HG02642 (cell line): ENCODE data around the gene CMC4.
A peak's percentile ranks its signal among the peaks of the same experiment; 100 is the strongest.

ENCODE experiments used
- ATAC-seq: cut with Tn5 transposase; IDR thresholded peaks from one replicate; pipeline ENCODE4 v1.9.1; 2021; ENCODE audit warnings: mild to moderate bottlenecking; ENCODE audit not compliant: unreplicated experiment, poor library complexity

CMC4 gene, protein sequence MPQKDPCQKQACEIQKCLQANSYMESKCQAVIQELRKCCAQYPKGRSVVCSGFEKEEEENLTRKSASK

DNA sequence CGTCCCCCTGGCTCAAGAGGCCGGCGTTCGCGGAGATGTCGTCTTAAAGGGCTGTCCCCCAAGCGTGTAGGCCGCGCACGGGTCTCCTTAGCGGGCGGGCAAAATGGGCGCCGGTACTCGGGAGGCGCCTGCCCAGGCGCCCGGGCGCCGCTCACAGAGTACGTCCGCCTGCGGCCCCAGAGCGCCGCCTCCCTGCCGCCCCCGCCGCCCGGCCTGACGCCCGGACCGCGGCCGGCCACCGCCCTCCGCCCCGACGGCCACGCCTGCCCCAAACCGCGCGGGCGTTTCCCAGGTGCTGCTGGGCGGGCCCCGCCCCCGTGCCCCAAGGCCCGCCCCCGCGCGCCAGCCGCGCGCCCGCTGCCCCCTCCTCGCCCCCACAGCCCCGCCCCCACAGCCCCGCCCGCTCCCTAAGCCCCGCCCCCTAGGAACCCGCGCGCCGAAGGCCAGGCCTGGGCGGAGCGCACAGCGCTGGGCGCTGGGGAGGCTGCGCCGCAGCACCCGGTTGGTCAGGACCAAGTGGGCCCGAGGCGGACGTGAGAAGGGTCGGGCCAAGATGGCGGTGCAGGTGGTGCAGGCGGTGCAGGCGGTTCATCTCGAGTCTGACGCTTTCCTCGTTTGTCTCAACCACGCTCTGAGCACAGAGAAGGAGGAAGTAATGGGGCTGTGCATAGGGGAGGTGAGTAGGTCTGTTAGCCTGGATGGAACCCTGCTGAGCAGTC lies at the start of gene CMC4, which contains the start of the genes BRCC3 and MTCP1:
CMC4 (minus strand) TSS at position 162 of the 719 bp plus-strand sequence. CDS start 7,113 bp downstream, outside the sequence.
BRCC3 (plus strand) TSS at position 534 of the 719 bp plus-strand sequence; CDS start at position 554, 20 bp downstream.
MTCP1 (minus strand) TSS at position 162 of the 719 bp plus-strand sequence. CDS start 5,126 bp downstream, outside the sequence.
- peak; percentile 92 for ATAC-seq

- no peak for ATAC-seq
Measured at GRCh38 chrX:155115174-155115819, 44.4 kb upstream of the CMC4 start.

GRCh38 chrX:155113097-155113496 lies 42.2 kb upstream of the CMC4 start:
- no peak for ATAC-seq

DNA sequence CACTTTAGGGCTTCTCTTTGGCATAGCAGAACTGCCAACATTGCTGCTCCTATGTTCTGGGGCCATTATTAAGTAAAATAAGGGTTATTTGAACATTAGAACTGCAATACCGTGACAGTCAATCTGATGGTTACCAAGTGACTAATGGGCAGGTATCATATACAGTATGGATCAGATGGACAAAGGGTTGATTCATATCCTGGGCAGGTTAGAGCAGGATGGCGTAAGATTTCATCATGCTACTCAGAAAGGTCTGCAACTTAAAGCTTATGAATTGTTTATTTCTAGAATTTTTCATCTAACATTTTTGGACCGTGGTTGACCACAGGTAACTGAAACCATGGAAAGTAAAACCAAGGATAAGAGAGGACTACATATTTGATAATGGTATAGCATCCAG lies 41.2 kb upstream of the CMC4 start:
- ATAC-seq = no peak

- ATAC-seq = no peak
Measured at GRCh38 chrX:155108427-155108826, 37.5 kb upstream of the CMC4 start.

DNA sequence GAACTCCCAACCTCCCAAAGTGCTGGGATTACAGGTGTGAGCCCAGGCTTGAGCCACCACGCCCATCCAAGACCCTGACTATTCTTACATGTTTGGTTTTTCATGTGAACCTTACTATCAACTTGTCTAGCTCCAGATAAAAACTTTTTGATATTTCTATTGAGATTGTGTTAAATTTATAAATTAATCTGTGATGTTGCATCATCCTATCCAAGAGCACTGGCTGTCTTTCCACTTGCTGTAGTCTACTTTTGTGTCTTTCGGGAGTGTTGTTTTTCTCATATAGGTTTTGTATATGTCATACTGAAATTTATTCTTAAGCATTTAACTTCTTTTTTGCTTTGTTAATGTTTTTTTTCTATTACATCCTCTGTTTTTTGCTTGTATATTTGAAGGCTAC lies 35.0 kb upstream of the CMC4 start:
- no peak for ATAC-seq

DNA sequence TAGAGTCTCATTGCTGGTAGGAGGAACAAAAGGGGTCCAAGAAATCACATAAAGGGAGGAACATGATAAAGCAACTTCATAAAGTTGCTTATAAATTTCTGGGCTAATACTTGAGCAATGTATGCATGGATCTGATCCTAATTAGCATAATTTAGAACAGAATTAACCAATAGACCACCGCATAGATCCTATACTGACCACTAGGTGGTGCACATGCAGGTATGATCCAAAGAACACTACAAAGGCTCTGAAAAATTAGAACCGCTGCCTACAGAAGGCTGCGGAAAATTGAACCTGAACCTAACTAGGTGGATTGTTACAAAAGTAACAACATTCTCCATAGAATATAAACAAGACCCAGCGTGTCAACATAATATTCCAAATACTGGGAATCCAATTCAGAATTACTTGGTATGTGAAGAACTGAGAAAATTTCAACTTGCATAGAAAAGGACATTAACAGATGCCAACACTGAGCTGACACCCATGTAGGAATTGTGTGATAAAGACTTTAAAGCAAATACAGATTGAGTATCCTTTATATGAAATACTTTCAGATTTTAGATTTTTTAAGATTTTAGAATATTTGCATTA lies 23.6 kb upstream of the CMC4 start:
- no peak for ATAC-seq

GRCh38 chrX:155086961-155087735 lies 16.2 kb upstream of the CMC4 start:
- ATAC-seq = no peak

DNA sequence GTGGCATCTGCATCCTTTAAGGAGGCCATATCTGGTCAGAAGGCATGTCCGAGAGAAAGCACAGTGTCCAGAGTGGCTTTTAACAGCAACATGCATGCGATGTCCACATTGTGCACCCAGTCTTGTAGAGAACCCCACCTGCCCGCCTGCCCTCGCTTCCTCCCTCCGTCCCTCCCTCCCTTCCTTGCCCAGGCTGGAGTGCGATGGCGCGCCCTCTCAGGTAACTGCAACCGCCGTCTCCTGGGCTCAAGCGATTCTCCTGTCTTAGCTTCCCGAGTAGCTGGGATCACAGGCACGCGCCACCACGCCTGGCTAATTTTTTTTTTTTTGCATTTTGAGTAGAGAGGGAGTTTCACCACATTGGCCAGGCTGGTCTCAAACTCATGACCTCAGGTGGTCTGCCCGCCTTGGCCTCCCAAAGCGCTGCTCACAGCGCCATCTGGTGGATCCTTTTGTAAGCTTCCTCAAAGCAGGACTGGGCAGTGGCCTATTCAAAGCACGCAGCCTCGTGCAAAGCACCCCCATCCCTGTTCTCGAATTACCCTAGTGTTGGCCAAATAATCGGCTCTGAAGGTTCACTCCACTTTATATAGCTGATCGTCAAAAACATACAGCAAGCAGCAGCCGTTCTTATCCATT lies 15.4 kb upstream of the CMC4 start:
- ATAC-seq = no peak

DNA sequence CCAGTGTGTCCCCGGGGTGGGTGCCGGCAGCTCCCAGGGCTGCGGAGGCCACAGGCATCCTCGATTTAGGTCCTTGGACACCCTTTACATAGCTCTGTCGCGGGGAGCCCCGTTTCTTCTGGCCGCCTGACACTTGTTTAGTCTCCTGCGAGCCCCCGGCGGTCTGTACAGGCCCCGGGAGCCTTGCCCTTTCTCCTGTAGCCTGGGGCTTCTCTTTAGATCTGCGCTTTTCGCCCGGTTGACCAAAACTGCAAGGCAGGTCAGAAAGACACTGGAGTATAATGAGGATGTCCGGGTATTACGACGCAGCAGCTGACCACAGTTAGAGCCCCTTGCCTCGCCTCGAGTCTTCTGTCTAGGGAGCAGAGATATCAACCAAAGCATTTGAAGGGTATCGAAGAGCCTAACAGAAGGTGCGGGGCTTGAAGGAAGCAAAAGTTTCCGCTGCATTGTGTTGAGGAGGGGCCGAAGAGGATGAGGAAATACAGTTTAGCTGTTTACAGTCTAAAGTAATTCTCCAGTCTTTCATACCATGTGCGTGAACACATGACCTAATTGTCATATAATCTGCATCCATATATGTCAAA lies 851 bp upstream of the CMC4 start:
- ATAC-seq = peak; percentile 16

GRCh38 chrX:155070663-155070974 lies 317 bp downstream of the CMC4 start:
- ATAC-seq = peak; percentile 27

DNA sequence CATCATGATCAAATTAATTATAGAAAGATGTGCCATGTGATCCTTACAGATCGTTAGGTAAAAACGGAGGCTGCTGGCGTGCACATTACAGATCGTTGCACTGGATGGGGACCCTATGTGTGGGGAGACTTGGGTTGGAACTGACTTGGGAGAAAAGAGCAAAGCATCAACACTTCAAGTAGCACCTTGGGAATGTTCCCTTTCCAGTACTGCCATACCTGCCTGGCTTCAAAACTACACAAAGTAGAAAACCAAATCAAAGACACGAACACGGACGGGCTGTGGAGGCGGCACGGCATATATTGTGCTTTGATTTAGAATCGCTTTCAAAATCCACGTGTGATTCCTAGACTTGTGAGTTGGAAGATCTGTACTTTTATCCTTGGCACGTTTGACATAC lies 898 bp downstream of the CMC4 start:
- no peak for ATAC-seq

DNA sequence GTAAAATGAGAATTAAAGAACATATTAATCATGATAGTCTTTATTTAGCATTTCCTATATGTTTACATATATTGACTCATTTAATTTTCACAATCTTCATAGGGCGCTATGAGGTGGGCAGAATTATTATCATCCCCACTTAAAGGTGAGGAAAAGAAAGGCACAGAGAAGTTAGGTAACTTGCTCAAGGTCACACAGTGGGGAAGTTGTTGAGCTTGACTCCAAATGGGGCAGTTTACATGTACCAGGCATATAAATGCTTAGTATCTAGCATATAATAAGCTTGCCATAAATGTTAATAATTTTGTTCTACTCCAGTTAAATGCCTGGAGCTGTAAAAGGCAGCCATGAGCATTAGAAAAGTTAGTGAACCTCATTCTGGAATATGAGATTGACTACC lies 1.5 kb downstream of the CMC4 start:
- no peak for ATAC-seq

DNA sequence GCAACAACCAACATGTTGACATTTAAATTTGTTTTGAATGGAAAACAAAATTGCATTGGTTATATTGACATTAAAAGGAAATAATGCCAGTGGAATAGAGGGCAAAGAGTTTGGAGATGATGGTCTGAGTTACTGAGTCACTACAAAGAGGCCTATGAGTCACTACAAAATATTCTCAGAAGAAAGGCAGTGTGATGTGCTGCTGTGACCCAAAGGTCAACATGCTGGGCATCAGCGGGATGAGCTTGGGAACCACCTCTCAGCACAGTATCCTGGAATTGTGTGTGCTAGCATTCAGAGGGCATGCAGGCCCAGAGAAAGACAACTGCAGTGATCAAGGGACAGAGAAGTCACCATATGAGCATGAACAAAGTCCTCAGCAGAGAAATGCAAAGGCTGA lies 2.8 kb downstream of the CMC4 start:
- no peak for ATAC-seq

- ATAC-seq = no peak
Measured at GRCh38 chrX:155065035-155065734, 5.8 kb downstream of the CMC4 start.

DNA sequence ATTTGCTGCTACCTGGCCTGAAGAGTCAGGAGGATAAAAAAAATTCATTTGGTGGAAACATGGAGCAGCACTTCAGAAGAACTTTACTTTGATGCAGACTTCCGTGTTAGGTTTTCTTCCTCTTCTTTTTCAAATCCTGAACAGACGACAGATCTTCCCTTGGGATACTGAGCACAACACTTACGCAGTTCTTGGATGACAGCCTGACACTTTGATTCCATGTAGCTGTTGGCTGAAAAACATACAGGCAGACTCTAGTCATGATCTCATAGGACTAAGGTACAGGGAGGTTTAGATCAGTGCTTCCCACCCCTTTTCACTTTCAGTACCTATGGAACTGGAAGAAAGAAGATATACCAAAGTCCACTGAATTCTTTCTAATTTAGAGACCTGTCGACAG lies 9.2 kb downstream of the CMC4 start:
- no peak for ATAC-seq

GRCh38 chrX:155056877-155057792 lies 13.8 kb downstream of the CMC4 start:
- peak; percentile 74 for ATAC-seq

DNA sequence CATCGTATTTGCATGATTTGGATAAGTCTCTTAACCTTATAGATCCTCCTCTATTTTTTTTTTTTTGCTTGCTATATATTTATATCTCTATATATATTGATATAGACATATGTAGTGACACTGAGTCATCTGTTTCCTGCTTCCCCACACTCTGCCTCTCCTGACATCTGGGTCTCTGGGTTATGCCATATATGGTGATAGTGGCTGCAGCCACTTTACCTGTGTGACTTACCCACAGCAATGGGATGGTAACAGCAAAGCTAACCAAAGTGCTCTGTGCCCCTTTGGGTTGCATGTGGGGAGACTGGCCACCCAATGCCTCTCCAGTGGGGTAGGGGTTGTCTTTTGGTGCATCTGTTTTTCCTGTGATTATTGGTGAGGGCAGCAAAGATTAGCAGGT lies 14.5 kb downstream of the CMC4 start:
- no peak for ATAC-seq
